PC-3 (cell line): ENCODE measurements around the gene CLIP1. TPM values are rescaled to one million over a fixed set of nuclear protein-coding genes. Genes with fewer than 3 reads are reported as not detected.

Experiments
- ATAC-seq: fragments of 200-7000 bp; cut with Tn5 transposase; 2 replicates; pipeline ENCODE4 v1.9.1; 2020; ENCODE audit warnings: mild to moderate bottlenecking, moderate library complexity
- BruUV-seq: library from RNA; stranded (reverse); fragments of 400-500 nt; replicated peaks from 2 replicates; lab custom pipeline; 2021; lab: Mats Ljungman, UMichigan
- CTCF ChIA-PET: fragments of 300-600 bp; sonication (Branson Sonifier 250); formaldehyde crosslinking; loops from one replicate; lab custom pipeline; 2022; ENCODE audit warnings: antibody characterized with exemption; lab: Charles Lee
- POLR2A ChIA-PET: fragments of 300-600 bp; sonication (Branson Sonifier 250); formaldehyde crosslinking; loops from one replicate; lab custom pipeline; 2022; ENCODE audit warnings: antibody characterized with exemption; ENCODE audit not compliant: unreplicated experiment; lab: Charles Lee
- DNase-seq: peaks from one replicate; pipeline ENCODE4 v3.0.0-alpha.2; 2015
- H2AFZ ChIP-seq: fragments of 300-600 bp; sonication (generic); 2 replicates; pipeline ENCODE4 v1.6.0; 2016; ENCODE audit warnings: antibody characterized with exemption, low read length
- H3F3A ChIP-seq: fragments of 300-600 bp; sonication (generic); one replicate; pipeline ENCODE4 v1.6.0; 2017; ENCODE audit warnings: antibody characterized with exemption, low read length, control low read depth, mild to moderate bottlenecking; ENCODE audit not compliant: unreplicated experiment
- H3K27ac ChIP-seq: fragments of 300-600 bp; sonication (generic); 2 replicates; pipeline ENCODE4 v1.5.1; 2016; ENCODE audit warnings: mild to moderate bottlenecking, low read length
- H3K27me3 ChIP-seq: fragments of 300-600 bp; sonication (generic); 2 replicates; pipeline ENCODE4 v1.6.1; 2016; ENCODE audit warnings: low read length, mixed read lengths
- H3K36me3 ChIP-seq: fragments of 300-600 bp; sonication (generic); 2 replicates; pipeline ENCODE4 v1.6.1; 2016; ENCODE audit warnings: low read depth, mixed run types, low read length, mixed read lengths
- H3K4me1 ChIP-seq: fragments of 300-600 bp; sonication (generic); 2 replicates; pipeline ENCODE4 v1.5.1; 2016; ENCODE audit warnings: low read length; ENCODE audit not compliant: insufficient read depth
- H3K4me2 ChIP-seq: fragments of 300-600 bp; sonication (generic); 2 replicates; pipeline ENCODE4 v1.6.0; 2016; ENCODE audit warnings: low read length
- H3K4me3 ChIP-seq: fragments of 300-600 bp; sonication (generic); 2 replicates; pipeline ENCODE4 v1.5.1; 2016; ENCODE audit warnings: mild to moderate bottlenecking, low read length, mixed read lengths
- H3K79me2 ChIP-seq: fragments of 300-600 bp; sonication (generic); 2 replicates; pipeline ENCODE4 v1.6.1; 2017; ENCODE audit warnings: low read length, mixed read lengths
- H3K9ac ChIP-seq: fragments of 300-600 bp; sonication (generic); 2 replicates; pipeline ENCODE4 v1.6.0; 2016; ENCODE audit warnings: mild to moderate bottlenecking, low read length
- H3K9me2 ChIP-seq: fragments of 300-600 bp; sonication (generic); replicated peaks from 2 replicates; pipeline ENCODE4 v1.6.1; 2016; ENCODE audit warnings: mixed run types, low read length, mixed read lengths
- H3K9me3 ChIP-seq: fragments of 300-600 bp; sonication (generic); 2 replicates; pipeline ENCODE4 v1.6.1; 2016; ENCODE audit warnings: low read length, mixed read lengths
- H4K20me1 ChIP-seq: fragments of 300-600 bp; sonication (generic); 2 replicates; pipeline ENCODE4 v1.6.1; 2016; ENCODE audit warnings: low read length, mixed read lengths
- CTCF ChIP-seq: fragments of 300-600 bp; sonication (generic); conservative IDR thresholded peaks from 2 replicates; pipeline ENCODE4 v1.5.1; 2017; ENCODE audit warnings: antibody characterized with exemption, low read depth, mild to moderate bottlenecking, low read length
- EZH2 ChIP-seq: fragments of 300-600 bp; sonication (generic); IDR thresholded peaks from one replicate; pipeline ENCODE4 v1.6.1; 2017; ENCODE audit warnings: antibody characterized with exemption, mild to moderate bottlenecking, low read length; ENCODE audit not compliant: unreplicated experiment
- EZH2phosphoT487 ChIP-seq: fragments of 300-600 bp; sonication (generic); IDR thresholded peaks from 2 replicates; pipeline ENCODE4 v1.6.1; 2018; ENCODE audit warnings: mild to moderate bottlenecking, antibody characterized with exemption, low read length, borderline replicate concordance
- intact Hi-C: fragments of 100-400 bp; cut with micrococcal nuclease; formaldehyde crosslinking; loops from 2 replicates; pipeline ENCODE4 v1.9.0; 2023
- total RNA-seq: library from RNA; depleted of rRNA; stranded (reverse); fragments of >200 nt; gene quantifications from 2 replicates; pipeline ENCODE4 v1.2.3, GENCODE V29; 2014

CLIP1 gene
- total RNA-seq, 1 experiment from 2014 or later = 46.4 TPM

- no peaks in the 10 kb centered on the region for H4K20me1 ChIP-seq
- no peaks in the 10 kb centered on the region for H3F3A ChIP-seq
- POLR2A ChIA-PET = no interaction called here
- no peaks in the 10 kb centered on the region for H3K79me2 ChIP-seq
- no peaks in the 10 kb centered on the region for H3K27me3 ChIP-seq
- no peak for TF ChIP-seq EZH2
- no peak for TF ChIP-seq CTCF
- TF ChIP-seq EZH2phosphoT487 = no peak
- DNase-seq (no peak), ATAC-seq (no peak)
- no TSS peak for BruUV-seq
- H3K9me2 ChIP-seq = no peaks in the 10 kb centered on the region
- intact Hi-C loops = loop anchor here (10.0 kb wide), 1 partner anchor 48 kb away; no protein-coding TSS in a partner anchor
- H2AFZ ChIP-seq = no peak overlapping the region
- H3K4me2 ChIP-seq = no peak overlapping the region
- CTCF ChIA-PET = no interaction called here
- H3K4me3 ChIP-seq = no peak overlapping the region
- H3K36me3 ChIP-seq = peaks cover 51% of the 10 kb centered on the region
- H3K4me1 ChIP-seq = no peaks in the 10 kb centered on the region
- H3K9ac ChIP-seq = no peak overlapping the region
- H3K9me3 ChIP-seq = no peaks in the 10 kb centered on the region
- no peak overlapping the region for H3K27ac ChIP-seq
Measured at GRCh38 chr12:122352394-122352793, 70.1 kb downstream of the CLIP1 start.

GRCh38 chr12:122350141-122350848 is 72.2 kb downstream of the CLIP1 start:
- Histone ChIP-seq H4K20me1 (no peaks in the 10 kb centered on the region), H3K4me2 (no peak overlapping the region), H3K79me2 (no peaks in the 10 kb centered on the region), H3K9ac (no peak overlapping the region), H3K4me3 (no peak overlapping the region), H3K4me1 (no peaks in the 10 kb centered on the region), H3K9me2 (no peaks in the 10 kb centered on the region), H3F3A (no peaks in the 10 kb centered on the region), H3K27ac (no peak overlapping the region), H3K9me3 (no peaks in the 10 kb centered on the region), H3K27me3 (no peaks in the 10 kb centered on the region), H2AFZ (no peak overlapping the region), H3K36me3 (peaks cover 54% of the 10 kb centered on the region)
- POLR2A ChIA-PET = no interaction called here
- TF ChIP-seq EZH2 (no peak), CTCF (no peak; the same call in 1 of the 2 replicates), EZH2phosphoT487 (no peak)
- DNase-seq (no peak), ATAC-seq (peak; percentile 46)
- intact Hi-C loops = loop anchor here (10.0 kb wide), 1 partner anchor 45 kb away; no protein-coding TSS in a partner anchor
- CTCF ChIA-PET = no interaction called here
- no TSS peak for BruUV-seq

GRCh38 chr12:122349078-122349477 is 73.4 kb downstream of the CLIP1 start:
- Histone ChIP-seq H3K9ac (no peak overlapping the region), H3K36me3 (peaks cover 42% of the 10 kb centered on the region), H3K27ac (no peak overlapping the region), H3F3A (no peaks in the 10 kb centered on the region), H3K4me3 (no peak overlapping the region), H3K27me3 (no peaks in the 10 kb centered on the region), H3K79me2 (no peaks in the 10 kb centered on the region), H3K4me2 (no peak overlapping the region), H2AFZ (no peak overlapping the region), H4K20me1 (no peaks in the 10 kb centered on the region), H3K4me1 (no peaks in the 10 kb centered on the region), H3K9me2 (no peaks in the 10 kb centered on the region), H3K9me3 (no peaks in the 10 kb centered on the region)
- ATAC-seq (no peak), DNase-seq (no peak)
- no TSS peak for BruUV-seq
- intact Hi-C loops = no loop called here
- TF ChIP-seq CTCF (no peak), EZH2phosphoT487 (no peak), EZH2 (no peak)
- ChIA-PET POLR2A (no interaction called here), CTCF (no interaction called here)
